PC-9 (cell line): ENCODE results near the gene CERS3. TPM values are rescaled to one million over a fixed set of nuclear protein-coding genes. Genes with fewer than 3 reads are reported as not detected.

ENCODE experiments used
- BruUV-seq: library from RNA; stranded (reverse); fragments of 400-500 nt; replicated peaks from 2 replicates; lab custom pipeline; 2021; lab: Mats Ljungman, UMichigan
- CTCF ChIA-PET: fragments of 300-600 bp; sonication (Branson Sonifier 250); formaldehyde crosslinking; loops from one replicate; lab custom pipeline; 2022; ENCODE audit warnings: antibody characterized with exemption; lab: Charles Lee
- POLR2A ChIA-PET: fragments of 300-600 bp; sonication (Branson Sonifier 250); formaldehyde crosslinking; loops from one replicate; lab custom pipeline; 2022; ENCODE audit warnings: antibody characterized with exemption; ENCODE audit not compliant: unreplicated experiment; lab: Charles Lee
- DNase-seq, 2 experiments: peaks; one replicate each; pipeline versions ENCODE4 v3.0.0 to v3.0.0-alpha.2; 2015 to 2022; ENCODE audit warnings: mixed read lengths in 1 of 2
- H2AFZ ChIP-seq: fragments of 200-600 bp; sonication (generic); 2 replicates; pipeline ENCODE4 v1.8.1; 2017; ENCODE audit warnings: antibody characterized with exemption
- H3F3A ChIP-seq: fragments of 200-600 bp; sonication (generic); 2 replicates; pipeline ENCODE4 v1.8.1; 2017; ENCODE audit warnings: antibody characterized with exemption, mild to moderate bottlenecking, low read depth; ENCODE audit not compliant: insufficient read depth
- H3K27ac ChIP-seq: fragments of 200-600 bp; sonication (generic); 2 replicates; pipeline ENCODE4 v1.6.1; 2016; ENCODE audit warnings: mixed run types
- H3K27me3 ChIP-seq: fragments of 200-600 bp; sonication (generic); 2 replicates; pipeline ENCODE4 v1.6.1; 2016; ENCODE audit warnings: low read depth, mixed run types; ENCODE audit not compliant: insufficient read depth
- H3K36me3 ChIP-seq: fragments of 200-600 bp; sonication (generic); 2 replicates; pipeline ENCODE4 v1.6.1; 2016; ENCODE audit warnings: low read depth, mixed run types
- H3K4me1 ChIP-seq: fragments of 200-600 bp; sonication (generic); replicated peaks from 2 replicates; pipeline ENCODE4 v1.6.1; 2016; ENCODE audit warnings: mixed run types; ENCODE audit not compliant: insufficient read depth
- H3K4me2 ChIP-seq: fragments of 200-600 bp; sonication (generic); 2 replicates; pipeline ENCODE4 v1.6.1; 2017; ENCODE audit warnings: mixed run types
- H3K4me3 ChIP-seq: fragments of 200-600 bp; sonication (generic); 2 replicates; pipeline ENCODE4 v1.6.1; 2016; ENCODE audit warnings: mixed run types
- H3K79me2 ChIP-seq: fragments of 200-600 bp; sonication (generic); 2 replicates; pipeline ENCODE4 v1.6.1; 2017; ENCODE audit warnings: low read depth, mixed run types
- H3K9me2 ChIP-seq: fragments of 200-600 bp; sonication (generic); 2 replicates; pipeline ENCODE4 v1.8.1; 2017; ENCODE audit warnings: mild to moderate bottlenecking; ENCODE audit not compliant: insufficient read depth
- H3K9me3 ChIP-seq: fragments of 200-600 bp; sonication (generic); 2 replicates; pipeline ENCODE4 v1.8.1; 2016; ENCODE audit warnings: low read depth; ENCODE audit not compliant: insufficient read depth
- H4K20me1 ChIP-seq: fragments of 200-600 bp; sonication (generic); 2 replicates; pipeline ENCODE4 v1.8.1; 2017; ENCODE audit not compliant: insufficient read depth
- CTCF ChIP-seq: fragments of 200-600 bp; sonication (generic); conservative IDR thresholded peaks from 2 replicates; pipeline ENCODE4 v1.6.1; 2017; ENCODE audit warnings: mixed run types, antibody characterized with exemption, mild to moderate bottlenecking, moderate library complexity
- EZH2 ChIP-seq: fragments of 200-600 bp; sonication (generic); IDR thresholded peaks from 2 replicates; pipeline ENCODE4 v1.8.0; 2017; ENCODE audit warnings: antibody characterized with exemption, low read depth
- intact Hi-C: fragments of 100-400 bp; cut with micrococcal nuclease; formaldehyde crosslinking; loops from one replicate; pipeline ENCODE4 v1.10.0; 2022; ENCODE audit not compliant: unreplicated experiment
- total RNA-seq: library from RNA; stranded (reverse); gene quantifications from 2 replicates; pipeline ENCODE4 v1.2.3, GENCODE V29; 2021

CERS3 gene
- total RNA-seq, 1 experiment from 2014 or later = not detected

- H3F3A ChIP-seq = no peaks in the 10 kb centered on the region
- H3K9me3 ChIP-seq = no peaks in the 10 kb centered on the region
- H3K4me2 ChIP-seq = no peak overlapping the region
- H2AFZ ChIP-seq = no peak overlapping the region
- no peak for DNase-seq
- H3K27me3 ChIP-seq = no peaks in the 10 kb centered on the region
- CTCF ChIA-PET = no interaction called here
- H3K9me2 ChIP-seq = no peaks in the 10 kb centered on the region
- no peak overlapping the region for H3K4me3 ChIP-seq
- intact Hi-C loops = no loop called here
- POLR2A ChIA-PET = no interaction called here
- H4K20me1 ChIP-seq = no peaks in the 10 kb centered on the region
- BruUV-seq = no TSS peak
- no peaks in the 10 kb centered on the region for H3K79me2 ChIP-seq
- no peaks in the 10 kb centered on the region for H3K36me3 ChIP-seq
- TF ChIP-seq CTCF (no peak), EZH2 (no peak)
- H3K4me1 ChIP-seq = no peaks in the 10 kb centered on the region
- no peak overlapping the region for H3K27ac ChIP-seq
Measured at GRCh38 chr15:100464256-100464655, 64.5 kb downstream of the CERS3 start.

DNA sequence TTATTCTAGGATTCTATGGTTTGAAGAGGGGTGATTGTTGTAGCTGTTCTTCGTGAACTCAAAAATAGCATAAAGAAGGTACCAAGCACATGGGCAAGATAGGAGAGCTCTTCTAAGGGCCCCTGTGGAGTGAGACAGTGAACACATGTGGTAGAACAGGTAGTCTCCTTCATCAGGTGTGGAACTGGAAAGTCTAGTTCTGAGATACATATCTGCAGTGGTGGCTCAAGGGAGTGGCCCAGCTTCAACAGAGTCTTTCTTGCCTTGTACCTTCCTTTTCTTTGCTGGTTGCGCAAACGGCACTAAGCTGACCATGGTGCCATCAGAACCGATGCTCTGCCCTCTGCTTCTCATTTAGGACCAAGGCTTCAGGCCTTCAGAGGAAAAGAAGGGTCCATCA, 65.2 kb downstream of the CERS3 start:
- H3K4me2 ChIP-seq = no peak overlapping the region
- H3K9me3 ChIP-seq = no peaks in the 10 kb centered on the region
- no peaks in the 10 kb centered on the region for H3K4me1 ChIP-seq
- no TSS peak for BruUV-seq
- H3K27ac ChIP-seq = no peak overlapping the region
- no peak overlapping the region for H3K4me3 ChIP-seq
- intact Hi-C loops = no loop called here
- H3K79me2 ChIP-seq = no peaks in the 10 kb centered on the region
- ChIA-PET POLR2A (interaction anchor here (0.6 kb wide), 1 partner anchor 1158 kb away, joined by 3 read pairs; no protein-coding TSS in a partner anchor), CTCF (no interaction called here)
- no peaks in the 10 kb centered on the region for H4K20me1 ChIP-seq
- H3K9me2 ChIP-seq = no peaks in the 10 kb centered on the region
- no peaks in the 10 kb centered on the region for H3F3A ChIP-seq
- no peaks in the 10 kb centered on the region for H3K36me3 ChIP-seq
- H3K27me3 ChIP-seq = no peaks in the 10 kb centered on the region
- peak in 1 of 2 experiments; percentile 63 for DNase-seq
- TF ChIP-seq EZH2 (no peak), CTCF (no peak)
- H2AFZ ChIP-seq = no peak overlapping the region

DNA sequence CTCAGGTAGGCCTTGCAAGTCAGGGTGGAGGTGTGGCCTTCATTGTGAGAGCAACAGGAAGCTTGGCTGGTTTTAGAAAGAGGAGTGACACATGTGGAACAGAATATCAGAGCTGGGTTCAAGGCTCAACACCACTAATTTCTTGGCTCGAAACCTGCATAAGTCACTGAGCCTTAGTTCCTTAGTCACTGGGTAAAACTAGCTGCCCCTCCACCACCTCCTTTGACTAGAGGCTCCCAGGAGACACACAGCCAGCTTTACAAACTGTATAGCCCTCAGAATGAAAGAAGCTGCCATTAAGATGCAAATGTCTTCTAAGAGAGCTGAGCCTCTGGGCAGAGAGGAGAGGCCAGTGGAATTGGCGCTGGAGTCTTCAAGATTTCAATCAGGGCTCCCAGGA, 67.7 kb downstream of the CERS3 start:
- Histone ChIP-seq H2AFZ (no peak overlapping the region), H3F3A (no peaks in the 10 kb centered on the region), H3K4me1 (no peaks in the 10 kb centered on the region), H3K27me3 (no peaks in the 10 kb centered on the region), H3K9me2 (no peaks in the 10 kb centered on the region), H3K27ac (no peak overlapping the region), H4K20me1 (no peaks in the 10 kb centered on the region), H3K36me3 (no peaks in the 10 kb centered on the region), H3K79me2 (no peaks in the 10 kb centered on the region), H3K4me2 (no peak overlapping the region), H3K4me3 (no peak overlapping the region), H3K9me3 (no peaks in the 10 kb centered on the region)
- intact Hi-C loops = no loop called here
- CTCF ChIA-PET = no interaction called here
- no TSS peak for BruUV-seq
- POLR2A ChIA-PET = no interaction called here
- no peak for TF ChIP-seq CTCF
- no peak for TF ChIP-seq EZH2
- DNase-seq = no peak
